Panc1 (cell line): Measurements from ENCODE around the gene NCKAP5. TPM values are rescaled to one million over a fixed set of nuclear protein-coding genes. Genes with fewer than 3 reads are reported as not detected.
"Not testable (repeated sequence)": the region's sequence is repeated elsewhere in the genome, so short reads cannot be mapped to it uniquely, and the experiment has no call there.

Experiments
- ATAC-seq: fragments of 200-7000 bp; cut with Tn5 transposase; 2 replicates; pipeline ENCODE4 v1.9.1; 2020; ENCODE audit warnings: mild to moderate bottlenecking, moderate library complexity
- BruUV-seq: library from RNA; stranded (reverse); fragments of 400-500 nt; replicated peaks from 2 replicates; lab custom pipeline; 2021; lab: Mats Ljungman, UMichigan
- CTCF ChIA-PET: fragments of 300-600 bp; sonication (Branson Sonifier 250); formaldehyde crosslinking; loops from one replicate; lab custom pipeline; 2022; ENCODE audit warnings: antibody characterized with exemption; lab: Charles Lee
- POLR2A ChIA-PET: fragments of 300-600 bp; sonication (Branson Sonifier 250); formaldehyde crosslinking; loops from one replicate; lab custom pipeline; 2022; ENCODE audit warnings: antibody characterized with exemption; lab: Charles Lee
- DNase-seq: peaks from one replicate; pipeline ENCODE4 v3.0.0-alpha.2; 2010; ENCODE audit warnings: low read depth, low spot score
- H3K27ac ChIP-seq: 2 replicates; pipeline ENCODE4 v1.5.1; 2011; ENCODE audit warnings: mild to moderate bottlenecking, low read length, inconsistent platforms
- H3K27me3 ChIP-seq: fragments of 200-500 bp; sonication (Bioruptor generic); 2 replicates; pipeline ENCODE4 v1.6.0; 2014; ENCODE audit warnings: low read length, inconsistent platforms; ENCODE audit not compliant: control insufficient read depth, insufficient read depth
- H3K36me3 ChIP-seq: fragments of 200-500 bp; sonication (Bioruptor generic); 2 replicates; pipeline ENCODE4 v1.5.1; 2014; ENCODE audit warnings: inconsistent platforms, mild to moderate bottlenecking, low read length, moderate library complexity; ENCODE audit not compliant: control insufficient read depth, insufficient read depth
- H3K4me1 ChIP-seq: 2 replicates; pipeline ENCODE4 v1.5.1; 2011; ENCODE audit warnings: inconsistent platforms, mild to moderate bottlenecking, low read length, moderate library complexity; ENCODE audit not compliant: control insufficient read depth, insufficient read depth
- H3K4me3 ChIP-seq, 2 experiments: 2 replicates each; pipeline ENCODE4 v1.5.1; 2011 to 2012; ENCODE audit warnings: low read depth in 2 of 2, low read length in 2 of 2, mild to moderate bottlenecking in 2 of 2, inconsistent platforms in 1 of 2, moderate library complexity in 1 of 2
- H3K9me3 ChIP-seq: fragments of 200-500 bp; sonication (Bioruptor generic); 2 replicates; pipeline ENCODE4 v1.5.1; 2014; ENCODE audit warnings: low read depth, mild to moderate bottlenecking, inconsistent platforms, low read length, moderate library complexity; ENCODE audit not compliant: control insufficient read depth, insufficient read depth
- POLR2AphosphoS5 ChIP-seq: IDR thresholded peaks from 2 replicates; pipeline ENCODE4 v1.6.1; 2012; ENCODE audit warnings: mild to moderate bottlenecking, low read depth, low read length, moderate library complexity
- SIN3A ChIP-seq: IDR thresholded peaks from 2 replicates; pipeline ENCODE4 v1.6.1; 2012; ENCODE audit warnings: low read depth, mild to moderate bottlenecking, low read length, moderate library complexity, borderline replicate concordance; ENCODE audit not compliant: insufficient read depth
- TCF7L2 ChIP-seq: IDR thresholded peaks from 2 replicates; pipeline ENCODE4 v1.6.1; 2011; ENCODE audit warnings: mild to moderate bottlenecking, low read depth, low read length, inconsistent platforms
- in situ Hi-C: cut with HindIII; loops from 2 replicates; pipeline ENCODE4 v1.10.0; 2016; ENCODE audit warnings: low sequenced_read_pairs, low pct_unique_long_range_greater_than_20kb
- intact Hi-C: fragments of 100-400 bp; cut with micrococcal nuclease; formaldehyde crosslinking; loops from one replicate; pipeline ENCODE4 v1.10.0; 2022; ENCODE audit not compliant: unreplicated experiment
- total RNA-seq: library from RNA; stranded (reverse); gene quantifications from one replicate; pipeline ENCODE4 v1.2.1, GENCODE V29; 2021; ENCODE audit not compliant: unreplicated experiment
- TF ChIP-seq, protein P1 (sequence below): fragments of 450-650 bp; IDR thresholded peaks from 2 replicates; pipeline ENCODE4 v1.5.1; 2017; ENCODE audit warnings: mild to moderate bottlenecking
- TF ChIP-seq, protein P2 (sequence below), 2 experiments: IDR thresholded peaks; 2 replicates each; pipeline ENCODE4 v1.6.1; 2011 to 2012; ENCODE audit warnings: low read depth in 2 of 2, control low read depth in 1 of 2, low read length in 1 of 2, mild to moderate bottlenecking in 1 of 2, moderate library complexity in 1 of 2; ENCODE audit not compliant: insufficient read depth in 1 of 2

NCKAP5 gene
- total RNA-seq, 1 experiment from 2014 or later, result 0.10 TPM

DNA sequence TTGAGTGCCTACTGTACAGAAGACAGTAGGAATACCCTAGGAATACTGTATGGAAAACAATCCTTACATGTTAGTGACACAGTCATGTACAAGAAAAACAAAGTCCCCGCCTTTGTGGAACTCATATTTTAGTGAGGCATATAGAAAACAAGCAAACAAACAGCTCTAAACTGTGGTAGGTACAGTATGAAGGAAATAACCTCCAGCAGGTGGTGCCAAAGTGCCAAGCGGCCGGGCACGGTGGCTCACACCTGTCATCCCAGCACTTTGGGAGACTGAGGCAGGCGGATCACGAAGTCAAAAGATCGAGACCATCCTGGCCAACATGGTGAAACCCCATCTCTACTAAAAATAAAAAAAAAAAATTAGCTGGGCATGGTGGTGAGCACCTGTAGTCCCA is 48.6 kb downstream of the NCKAP5 start:
- in situ Hi-C loops, H3K36me3 ChIP-seq, H3K9me3 ChIP-seq, DNase-seq, H3K27me3 ChIP-seq, POLR2A ChIA-PET, BruUV-seq, H3K27ac ChIP-seq, ATAC-seq, H3K4me1 ChIP-seq, H3K4me3 ChIP-seq: not testable (repeated sequence)
- TF ChIP-seq, protein P1, sequence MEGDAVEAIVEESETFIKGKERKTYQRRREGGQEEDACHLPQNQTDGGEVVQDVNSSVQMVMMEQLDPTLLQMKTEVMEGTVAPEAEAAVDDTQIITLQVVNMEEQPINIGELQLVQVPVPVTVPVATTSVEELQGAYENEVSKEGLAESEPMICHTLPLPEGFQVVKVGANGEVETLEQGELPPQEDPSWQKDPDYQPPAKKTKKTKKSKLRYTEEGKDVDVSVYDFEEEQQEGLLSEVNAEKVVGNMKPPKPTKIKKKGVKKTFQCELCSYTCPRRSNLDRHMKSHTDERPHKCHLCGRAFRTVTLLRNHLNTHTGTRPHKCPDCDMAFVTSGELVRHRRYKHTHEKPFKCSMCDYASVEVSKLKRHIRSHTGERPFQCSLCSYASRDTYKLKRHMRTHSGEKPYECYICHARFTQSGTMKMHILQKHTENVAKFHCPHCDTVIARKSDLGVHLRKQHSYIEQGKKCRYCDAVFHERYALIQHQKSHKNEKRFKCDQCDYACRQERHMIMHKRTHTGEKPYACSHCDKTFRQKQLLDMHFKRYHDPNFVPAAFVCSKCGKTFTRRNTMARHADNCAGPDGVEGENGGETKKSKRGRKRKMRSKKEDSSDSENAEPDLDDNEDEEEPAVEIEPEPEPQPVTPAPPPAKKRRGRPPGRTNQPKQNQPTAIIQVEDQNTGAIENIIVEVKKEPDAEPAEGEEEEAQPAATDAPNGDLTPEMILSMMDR, result peak; percentile 50
- CTCF ChIA-PET, result interaction anchor here (0.7 to 1.1 kb wide), 2 partner anchors 82 to 325 kb away, joined by 3 to 8 read pairs; no protein-coding TSS in a partner anchor
- intact Hi-C loops, result loop anchor here (10.0 kb wide), 1 partner anchor 325 kb away; no protein-coding TSS in a partner anchor

DNA sequence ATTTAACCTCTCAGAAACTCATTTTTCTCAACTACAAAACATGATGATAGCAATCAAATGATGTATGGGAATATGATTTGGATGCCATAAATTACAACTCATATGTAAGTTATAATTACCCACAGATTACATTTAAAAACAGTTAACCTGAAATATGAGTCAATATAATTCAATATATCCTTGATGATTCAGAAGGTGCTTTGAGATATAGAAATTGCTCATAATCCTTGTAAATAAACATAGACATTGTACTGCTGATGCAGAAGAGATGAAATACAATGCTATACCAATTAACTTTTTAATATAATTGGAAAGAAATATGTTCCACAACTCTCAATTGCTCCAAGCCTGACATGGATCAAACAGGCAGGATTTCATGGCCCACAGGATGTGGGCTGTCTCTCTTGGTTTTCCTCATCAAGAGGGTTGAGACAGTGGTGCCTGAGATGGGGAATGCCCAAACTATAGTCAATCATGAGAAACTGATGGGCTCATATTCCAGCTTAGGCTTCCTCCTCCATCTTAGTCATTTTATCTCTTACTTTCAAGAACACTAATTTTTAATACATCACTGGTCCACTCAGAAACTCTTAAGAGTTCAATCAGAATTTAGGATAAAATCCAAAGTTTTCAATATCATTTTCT is 49.4 kb downstream of the NCKAP5 start:
- in situ Hi-C loops, result no loop called here
- Histone ChIP-seq H3K4me1 (no peaks in the 10 kb centered on the region), H3K9me3 (no peaks in the 10 kb centered on the region), H3K4me3 (no peak overlapping the region), H3K27me3 (no peaks in the 10 kb centered on the region), H3K36me3 (no peaks in the 10 kb centered on the region), H3K27ac (no peak overlapping the region)
- no TSS peak for BruUV-seq
- ChIA-PET CTCF (interaction anchor here (1.1 kb wide), 1 partner anchor 326 kb away, joined by 8 read pairs; no protein-coding TSS in a partner anchor), POLR2A (no interaction called here)
- DNase-seq (no peak), ATAC-seq (no peak)
- TF ChIP-seq POLR2AphosphoS5, result no peak
- TF ChIP-seq TCF7L2, result no peak
- TF ChIP-seq, protein P2, sequence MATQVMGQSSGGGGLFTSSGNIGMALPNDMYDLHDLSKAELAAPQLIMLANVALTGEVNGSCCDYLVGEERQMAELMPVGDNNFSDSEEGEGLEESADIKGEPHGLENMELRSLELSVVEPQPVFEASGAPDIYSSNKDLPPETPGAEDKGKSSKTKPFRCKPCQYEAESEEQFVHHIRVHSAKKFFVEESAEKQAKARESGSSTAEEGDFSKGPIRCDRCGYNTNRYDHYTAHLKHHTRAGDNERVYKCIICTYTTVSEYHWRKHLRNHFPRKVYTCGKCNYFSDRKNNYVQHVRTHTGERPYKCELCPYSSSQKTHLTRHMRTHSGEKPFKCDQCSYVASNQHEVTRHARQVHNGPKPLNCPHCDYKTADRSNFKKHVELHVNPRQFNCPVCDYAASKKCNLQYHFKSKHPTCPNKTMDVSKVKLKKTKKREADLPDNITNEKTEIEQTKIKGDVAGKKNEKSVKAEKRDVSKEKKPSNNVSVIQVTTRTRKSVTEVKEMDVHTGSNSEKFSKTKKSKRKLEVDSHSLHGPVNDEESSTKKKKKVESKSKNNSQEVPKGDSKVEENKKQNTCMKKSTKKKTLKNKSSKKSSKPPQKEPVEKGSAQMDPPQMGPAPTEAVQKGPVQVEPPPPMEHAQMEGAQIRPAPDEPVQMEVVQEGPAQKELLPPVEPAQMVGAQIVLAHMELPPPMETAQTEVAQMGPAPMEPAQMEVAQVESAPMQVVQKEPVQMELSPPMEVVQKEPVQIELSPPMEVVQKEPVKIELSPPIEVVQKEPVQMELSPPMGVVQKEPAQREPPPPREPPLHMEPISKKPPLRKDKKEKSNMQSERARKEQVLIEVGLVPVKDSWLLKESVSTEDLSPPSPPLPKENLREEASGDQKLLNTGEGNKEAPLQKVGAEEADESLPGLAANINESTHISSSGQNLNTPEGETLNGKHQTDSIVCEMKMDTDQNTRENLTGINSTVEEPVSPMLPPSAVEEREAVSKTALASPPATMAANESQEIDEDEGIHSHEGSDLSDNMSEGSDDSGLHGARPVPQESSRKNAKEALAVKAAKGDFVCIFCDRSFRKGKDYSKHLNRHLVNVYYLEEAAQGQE (IDR thresholded peaks at IDR 0.05; ENCODE audit: insufficient read depth in 1 of 2, low read depth in 2 of 2, low read length in 1 of 2), result no peak
- TF ChIP-seq SIN3A, result no peak
- TF ChIP-seq, protein P1, result no peak
- intact Hi-C loops, result no loop called here
